Astrocyte (in vitro differentiated cells and primary cell): ENCODE data around the gene SUSD6.

Source experiments
- EZH2 ChIP-seq: IDR thresholded peaks from 2 replicates; pipeline ENCODE4 v1.6.1; 2012; ENCODE audit warnings: mild to moderate bottlenecking, low read length, inconsistent platforms; ENCODE audit not compliant: insufficient read depth
- TF ChIP-seq, protein P1 (sequence below): IDR thresholded peaks from 2 replicates; pipeline ENCODE4 v1.5.1; 2011; ENCODE audit warnings: low read depth, mild to moderate bottlenecking, inconsistent platforms, low read length, moderate library complexity; ENCODE audit not compliant: insufficient read depth

DNA sequence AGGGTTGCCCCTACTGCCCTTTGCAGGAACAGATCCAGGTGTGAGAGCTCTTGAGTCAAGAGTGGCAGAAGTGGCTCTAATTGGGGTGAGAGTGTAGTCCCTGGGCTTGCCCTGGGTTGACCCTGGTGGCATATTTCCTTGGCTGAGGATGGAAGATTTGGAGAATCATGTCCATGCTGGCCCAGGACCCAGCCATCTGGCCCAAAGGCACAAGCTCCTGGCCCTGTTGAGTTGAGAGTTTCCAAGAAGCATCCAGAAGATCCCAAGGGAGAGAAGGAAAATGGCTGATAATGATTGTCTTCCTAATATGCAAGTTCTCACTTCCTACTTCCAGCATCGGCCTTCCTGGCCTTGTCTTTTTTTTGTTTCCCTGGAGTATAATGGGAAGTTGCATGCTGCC, 100.1 kb downstream of the SUSD6 start:
- TF ChIP-seq, protein P1, sequence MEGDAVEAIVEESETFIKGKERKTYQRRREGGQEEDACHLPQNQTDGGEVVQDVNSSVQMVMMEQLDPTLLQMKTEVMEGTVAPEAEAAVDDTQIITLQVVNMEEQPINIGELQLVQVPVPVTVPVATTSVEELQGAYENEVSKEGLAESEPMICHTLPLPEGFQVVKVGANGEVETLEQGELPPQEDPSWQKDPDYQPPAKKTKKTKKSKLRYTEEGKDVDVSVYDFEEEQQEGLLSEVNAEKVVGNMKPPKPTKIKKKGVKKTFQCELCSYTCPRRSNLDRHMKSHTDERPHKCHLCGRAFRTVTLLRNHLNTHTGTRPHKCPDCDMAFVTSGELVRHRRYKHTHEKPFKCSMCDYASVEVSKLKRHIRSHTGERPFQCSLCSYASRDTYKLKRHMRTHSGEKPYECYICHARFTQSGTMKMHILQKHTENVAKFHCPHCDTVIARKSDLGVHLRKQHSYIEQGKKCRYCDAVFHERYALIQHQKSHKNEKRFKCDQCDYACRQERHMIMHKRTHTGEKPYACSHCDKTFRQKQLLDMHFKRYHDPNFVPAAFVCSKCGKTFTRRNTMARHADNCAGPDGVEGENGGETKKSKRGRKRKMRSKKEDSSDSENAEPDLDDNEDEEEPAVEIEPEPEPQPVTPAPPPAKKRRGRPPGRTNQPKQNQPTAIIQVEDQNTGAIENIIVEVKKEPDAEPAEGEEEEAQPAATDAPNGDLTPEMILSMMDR = no peak
- TF ChIP-seq EZH2 = no peak
